Measurements from ENCODE around the gene DPP4.

Gene DPP4

DNA sequence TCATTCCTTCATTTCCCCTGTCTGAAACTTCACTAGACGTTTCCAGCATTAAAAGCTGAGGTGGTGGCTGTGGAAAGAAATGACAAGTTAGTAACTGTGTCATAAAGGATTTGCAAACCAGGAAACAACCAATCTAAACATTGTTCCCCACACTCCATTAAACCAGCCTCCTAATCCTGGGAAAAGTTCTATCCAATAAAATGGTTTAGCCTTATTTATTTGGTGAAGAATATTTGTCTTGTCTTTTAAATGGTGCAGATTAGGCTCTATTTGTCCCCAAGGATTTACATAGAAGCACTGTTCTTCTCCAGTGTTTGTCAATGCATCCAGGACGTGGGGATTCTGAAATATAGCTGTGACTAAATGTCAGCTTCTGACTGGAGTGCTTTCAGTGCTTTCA lies 10.5 kb upstream of the DPP4 start:
- no peak for DNase-seq

DNA sequence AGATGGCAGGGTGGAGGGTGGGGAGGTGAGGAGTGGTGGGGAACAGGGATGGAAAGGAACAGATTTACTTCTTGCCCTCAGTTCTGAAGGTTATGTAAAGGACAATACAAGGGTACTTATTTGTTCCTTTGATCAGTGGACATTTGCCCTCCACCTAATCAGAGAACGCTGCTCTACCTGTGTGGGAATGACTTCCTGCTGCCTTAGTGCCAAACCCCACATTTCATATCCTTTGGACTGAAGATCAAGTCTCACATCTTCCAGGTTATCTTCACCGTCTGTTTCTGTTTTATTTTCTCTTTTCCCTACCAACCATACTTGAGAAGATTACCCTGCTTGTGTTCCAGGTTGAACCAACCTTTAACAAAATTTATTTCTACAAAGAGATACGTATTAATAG lies 8.7 kb upstream of the DPP4 start:
- DNase-seq, result no peak

DNA sequence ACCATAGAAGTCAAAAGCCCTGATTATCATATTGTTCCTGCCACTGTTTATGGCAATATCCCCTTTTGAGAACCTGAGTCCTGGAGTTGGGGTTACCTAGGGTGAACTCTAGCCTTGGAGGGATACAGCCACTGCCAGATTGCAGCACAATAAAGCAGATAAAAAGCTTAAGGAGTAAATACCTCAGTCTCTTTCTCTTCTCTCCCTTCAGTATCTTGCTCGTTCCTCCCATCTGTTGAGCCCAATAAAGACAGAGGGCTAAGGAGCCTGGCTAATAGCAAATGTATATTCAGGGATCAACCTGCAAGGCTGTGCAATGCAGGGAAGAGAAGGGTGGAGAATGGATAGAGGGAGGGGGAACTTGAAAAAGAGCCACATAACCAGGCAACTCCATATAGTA lies 8.0 kb upstream of the DPP4 start:
- DNase-seq, result no peak

- DNase-seq, result no peak
Observed at GRCh38 chr2:162079514-162079913, 5.5 kb upstream of the DPP4 start.

- DNase-seq, result no peak
Observed at GRCh38 chr2:162075689-162076132, 1.7 kb upstream of the DPP4 start.

GRCh38 chr2:162074928-162075688 lies 1.1 kb upstream of the DPP4 start:
- peak; percentile 60 for DNase-seq

DNA sequence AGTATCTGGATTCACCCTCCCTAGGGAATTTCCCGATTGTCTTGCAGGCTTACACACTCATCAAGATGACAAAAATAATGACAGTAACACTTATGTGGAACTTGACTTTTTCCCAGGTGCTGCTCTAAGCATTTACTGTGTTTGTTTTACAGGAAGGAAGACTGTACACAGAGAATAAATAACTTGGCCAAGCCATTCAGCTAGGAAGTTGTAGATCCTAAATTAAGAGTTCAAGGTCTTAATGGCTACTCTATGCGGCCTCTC lies 549 bp upstream of the DPP4 start:
- no peak for DNase-seq

- no peak for DNase-seq
Observed at GRCh38 chr2:162072976-162073887, 783 bp downstream of the DPP4 start.

DNA sequence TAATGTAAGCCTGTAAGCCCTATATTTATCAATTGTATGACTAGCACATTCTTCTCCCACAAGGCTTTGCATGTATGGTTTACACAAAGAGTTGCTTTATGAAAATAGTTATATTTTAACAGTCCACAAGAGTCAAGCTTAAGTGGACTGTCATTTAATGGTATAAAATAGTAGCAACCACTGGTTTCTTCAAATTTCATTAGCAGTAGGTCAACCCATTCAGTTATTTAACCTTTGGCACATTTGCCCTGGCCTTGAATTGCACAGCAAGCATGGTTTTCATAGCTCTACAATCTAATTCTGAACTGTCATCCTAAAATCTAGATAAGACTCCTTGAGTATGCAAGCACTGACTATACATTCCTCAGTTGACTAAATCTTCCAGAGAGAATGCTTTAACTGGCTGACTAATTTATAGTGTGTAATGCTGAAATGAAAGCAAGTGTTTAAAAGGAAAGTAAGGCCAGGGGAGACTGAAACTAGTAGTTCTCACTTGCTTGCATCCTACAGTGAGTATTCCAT lies 1.8 kb downstream of the DPP4 start:
- no peak for DNase-seq

DNA sequence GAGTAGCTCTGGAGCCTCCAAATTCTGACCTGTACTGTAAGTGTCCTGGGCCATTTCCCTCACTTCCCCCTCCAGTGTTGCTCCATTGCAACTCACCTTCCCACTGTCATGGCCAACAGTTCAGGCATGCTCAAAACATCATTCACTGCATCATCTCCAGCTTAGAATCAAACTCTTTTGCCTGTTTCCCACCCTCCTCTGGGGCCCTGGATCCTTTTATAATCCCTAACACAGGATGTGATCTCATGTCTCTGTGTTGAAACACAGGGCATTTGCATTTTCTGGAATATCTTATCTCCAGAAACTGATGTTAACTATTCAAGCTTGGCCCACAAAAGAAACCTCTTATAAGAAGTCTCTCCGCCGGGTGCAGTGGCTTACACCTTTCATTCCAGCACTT lies 3.0 kb downstream of the DPP4 start:
- no peak for DNase-seq

DNA sequence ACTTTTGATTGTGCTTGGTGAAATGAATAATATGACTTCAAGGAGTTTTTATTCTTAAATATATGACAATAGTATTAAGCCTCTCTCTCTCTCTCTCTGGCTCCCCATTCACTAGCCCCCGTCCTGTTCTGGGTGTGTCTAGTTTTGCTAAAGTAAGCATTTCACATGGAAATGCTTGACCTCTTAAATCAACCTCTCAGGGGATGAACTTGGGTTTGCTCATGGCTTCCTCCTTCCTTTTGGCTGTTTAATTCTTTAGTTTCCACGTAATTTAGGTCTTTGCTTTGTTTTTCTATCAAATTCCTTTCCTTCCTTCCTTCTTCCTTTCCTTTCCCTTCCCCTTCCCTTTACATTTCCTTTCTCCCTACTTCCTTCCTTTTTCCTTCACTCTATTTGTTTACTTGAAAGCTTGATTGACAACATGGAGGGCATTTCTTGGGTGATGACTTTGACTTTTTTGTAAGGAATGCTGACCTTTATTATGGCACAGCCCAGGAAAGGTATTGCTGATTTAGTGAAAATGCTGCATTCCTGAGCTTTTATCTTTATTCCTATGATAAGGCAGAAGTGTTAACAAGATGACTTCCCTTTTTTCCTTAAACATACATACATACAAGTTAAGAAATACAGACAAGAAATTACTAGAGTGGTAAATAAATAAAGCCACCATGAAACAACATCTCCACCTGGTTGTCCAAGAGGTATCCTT lies 3.6 kb downstream of the DPP4 start:
- no peak for DNase-seq

DNA sequence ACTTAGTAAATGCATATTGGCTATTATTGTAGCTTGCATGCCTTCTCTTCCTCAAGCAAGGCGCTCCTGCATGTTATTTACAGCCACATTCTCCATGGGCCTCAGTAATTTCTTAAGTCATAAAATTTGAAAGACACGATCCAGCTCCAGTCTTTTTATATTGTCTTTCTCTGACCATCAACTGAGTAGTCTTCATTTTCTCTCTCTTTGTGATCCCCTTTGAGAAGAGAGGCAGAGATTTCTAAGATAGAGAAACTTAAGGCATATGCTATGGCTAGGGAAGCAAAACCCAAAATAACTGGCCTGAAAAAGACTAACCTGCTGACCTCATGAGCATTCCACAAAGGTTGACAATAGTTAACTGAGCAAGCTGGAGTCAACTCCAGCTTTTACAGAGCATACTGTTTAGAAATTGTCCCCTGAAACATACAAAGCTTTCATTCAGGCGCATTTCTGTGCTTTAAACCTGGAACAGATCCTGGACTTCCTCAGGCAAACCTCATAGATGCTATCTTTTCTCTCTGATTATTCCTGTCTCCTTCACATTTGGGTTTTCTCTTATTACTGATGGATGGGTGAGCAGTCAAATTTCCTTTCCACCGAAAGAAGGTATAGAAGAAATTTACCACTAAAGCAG lies 4.6 kb downstream of the DPP4 start:
- no peak for DNase-seq

GRCh38 chr2:162067596-162067995 lies 6.4 kb downstream of the DPP4 start:
- DNase-seq, result no peak

DNA sequence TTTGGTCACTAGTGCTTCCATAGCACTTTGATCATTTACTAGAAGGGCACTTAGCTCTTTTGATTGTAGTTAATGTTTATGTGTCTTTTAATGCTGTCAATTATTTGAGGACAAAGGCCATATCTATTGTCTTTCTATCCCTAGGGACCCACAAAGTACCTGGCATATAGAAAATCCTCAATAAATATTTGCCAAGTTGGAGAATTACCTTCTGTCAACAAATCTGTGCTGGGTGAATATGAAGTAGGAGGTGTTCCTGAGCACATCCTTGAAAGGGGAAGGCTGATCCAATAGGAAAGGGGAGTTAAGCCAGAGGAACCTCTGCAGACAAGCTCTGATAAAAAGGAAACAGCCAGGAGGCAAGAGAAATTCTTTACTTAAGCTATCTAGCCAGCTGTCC lies 8.2 kb downstream of the DPP4 start:
- peak; percentile 47 for DNase-seq

DNA sequence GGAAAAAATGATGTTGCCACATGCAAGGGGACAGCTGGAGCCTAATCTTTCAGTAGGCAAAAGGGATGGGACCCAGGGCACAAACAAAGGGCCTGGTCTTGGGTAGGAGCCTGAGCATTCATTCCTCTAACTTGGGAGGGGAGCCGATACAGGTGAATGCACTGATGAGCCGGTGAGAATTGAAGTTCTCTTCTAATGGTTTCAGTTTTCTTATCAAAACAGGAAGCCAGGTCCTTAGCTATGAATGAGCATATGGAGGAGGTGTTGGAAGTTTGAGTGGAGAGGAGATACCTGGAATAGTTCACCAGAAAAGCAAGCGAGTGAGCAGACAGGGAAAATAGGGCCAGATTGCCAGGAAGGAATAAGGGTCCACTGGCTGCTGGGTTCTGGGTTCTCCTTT lies 10.1 kb downstream of the DPP4 start:
- DNase-seq, result no peak

DNA sequence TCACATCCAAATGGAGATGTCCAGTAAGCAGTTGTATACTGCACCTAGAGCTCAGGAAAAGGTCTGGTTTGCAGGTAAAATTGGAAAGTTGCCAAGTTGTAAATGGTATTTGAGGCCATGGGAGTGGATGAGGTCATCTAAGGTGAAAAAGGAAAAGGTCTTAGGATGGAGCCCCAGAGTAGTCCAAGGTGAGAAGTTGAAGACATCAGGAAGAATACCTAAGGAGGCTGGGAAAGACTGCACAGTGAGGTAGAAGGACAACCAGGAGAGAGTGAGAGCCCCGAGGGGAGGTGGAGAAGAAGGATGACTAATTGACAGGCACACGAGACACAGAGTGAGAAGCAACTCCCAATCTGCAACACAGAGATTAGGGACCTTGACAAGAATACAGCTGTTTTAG lies 10.7 kb downstream of the DPP4 start:
- peak; percentile 4 for DNase-seq

GRCh38 chr2:162062559-162062958 lies 11.5 kb downstream of the DPP4 start:
- DNase-seq, result no peak

- no peak for DNase-seq
Observed at GRCh38 chr2:162061021-162061420, 13.0 kb downstream of the DPP4 start.

DNA sequence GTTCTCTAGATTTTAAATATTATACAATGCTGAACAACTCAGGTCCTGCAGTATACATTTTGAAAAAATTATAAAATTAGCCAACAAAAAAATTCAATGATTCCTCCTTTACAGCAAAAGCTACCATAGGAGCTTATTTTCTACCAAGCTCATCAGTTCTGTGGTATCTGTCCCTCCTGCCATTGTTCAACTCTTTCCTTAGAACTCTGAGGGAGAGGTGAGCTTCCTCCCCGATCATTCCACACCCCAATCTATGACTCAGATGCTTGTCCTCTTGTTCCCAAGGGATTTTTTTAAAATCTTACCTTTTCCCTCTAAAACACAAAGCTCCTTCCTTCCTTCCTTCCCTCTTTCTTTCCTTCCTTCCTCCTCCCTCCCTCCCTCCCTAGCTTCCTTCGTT lies 13.5 kb downstream of the DPP4 start:
- DNase-seq, result no peak

DNA sequence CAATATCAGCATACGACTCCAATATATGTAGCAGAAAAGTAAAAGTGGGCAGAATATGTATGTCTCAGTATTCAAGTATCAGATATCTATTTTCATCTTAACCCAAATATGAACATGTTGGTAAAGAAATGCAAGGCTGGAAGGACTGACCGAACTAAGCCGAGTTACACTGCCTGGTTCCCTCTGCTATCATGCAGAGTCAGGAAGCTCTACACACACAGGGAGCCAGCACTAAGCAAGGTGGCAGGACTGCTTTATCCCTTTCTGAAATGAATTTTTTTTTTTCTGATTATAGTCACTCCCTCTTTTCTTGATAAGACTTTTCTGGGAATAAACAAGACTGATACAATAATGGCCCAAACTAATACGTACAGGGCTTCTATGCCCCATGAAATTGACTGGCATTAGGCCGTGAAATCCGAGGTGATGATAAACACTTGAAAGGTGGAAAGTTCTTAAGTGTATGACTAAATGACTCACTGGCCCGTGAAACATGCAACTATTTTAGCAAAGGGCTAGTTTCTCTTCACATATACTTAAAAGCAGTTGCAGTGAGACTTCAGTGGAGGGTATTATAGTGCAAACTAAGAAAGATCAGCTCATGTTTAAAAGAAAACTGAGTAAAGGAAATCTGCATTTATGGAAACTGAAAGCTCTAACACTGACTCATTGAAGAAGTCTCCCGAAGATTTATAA lies 14.9 kb downstream of the DPP4 start:
- DNase-seq, result no peak

DNA sequence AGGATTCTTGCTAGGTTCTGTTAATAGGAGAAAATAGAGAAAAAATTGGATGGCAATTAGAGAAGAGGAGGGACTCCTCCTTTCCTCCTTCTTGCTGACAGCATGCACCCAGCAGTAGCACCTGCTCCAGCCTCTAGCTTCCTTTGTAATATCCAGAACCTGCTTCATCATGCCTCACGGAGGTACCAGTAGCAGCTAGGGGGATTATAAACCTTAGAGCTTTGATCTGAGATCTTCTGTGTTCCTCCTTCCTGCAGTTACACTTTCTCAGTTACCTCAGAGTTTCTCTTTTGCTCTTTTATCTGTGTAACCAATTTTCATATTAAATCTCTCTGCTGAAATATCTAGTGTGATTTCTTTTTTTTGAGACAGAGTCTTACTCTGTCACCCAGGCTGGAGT lies 16.6 kb downstream of the DPP4 start:
- DNase-seq, result no peak

- no peak for DNase-seq
Observed at GRCh38 chr2:162056796-162057399, 17.1 kb downstream of the DPP4 start.
